GM12878 (cell line): ENCODE results near the gene CAMK4.

Experiments used
- CTCF ChIP-seq, 3 experiments: IDR thresholded peaks in 2 of 3; conservative IDR thresholded peaks in 1 of 3; 2 replicates each; pipeline ENCODE4 v1.5.1; 2011; ENCODE audit warnings: low read depth in 3 of 3, low read length in 3 of 3, mild to moderate bottlenecking in 3 of 3, control low read depth in 2 of 3, moderate library complexity in 2 of 3, inconsistent platforms in 1 of 3, mixed read lengths in 1 of 3; ENCODE audit not compliant: control insufficient read depth in 2 of 3, insufficient read depth in 1 of 3; ENCODE audit errors: extremely low read depth in 1 of 3
- EP300 ChIP-seq, 2 experiments: fragments of 150-350 bp in 1 of 2; IDR thresholded peaks; 2 replicates each; pipeline ENCODE4 v1.6.1; 2011 to 2012; ENCODE audit warnings: low read depth in 2 of 2, low read length in 2 of 2, borderline replicate concordance in 1 of 2, improper control_type of control experiment in 1 of 2, inconsistent platforms in 1 of 2; ENCODE audit not compliant: control insufficient read depth in 1 of 2
- LARP7 ChIP-seq: fragments of 450-650 bp; IDR thresholded peaks from 2 replicates; pipeline ENCODE4 v1.6.1; 2017; ENCODE audit warnings: mild to moderate bottlenecking
- NFYA ChIP-seq: IDR thresholded peaks from 2 replicates; pipeline ENCODE4 v1.6.1; 2011; ENCODE audit warnings: low read depth, mild to moderate bottlenecking, low read length, improper control_type of control experiment, borderline replicate concordance
- POLR2AphosphoS5 ChIP-seq: IDR thresholded peaks from 2 replicates; pipeline ENCODE4 v1.6.1; 2011; ENCODE audit warnings: mild to moderate bottlenecking, low read length, inconsistent platforms
- SREBF2 ChIP-seq: IDR thresholded peaks from 2 replicates; pipeline ENCODE4 v1.6.1; 2012; ENCODE audit warnings: mild to moderate bottlenecking, low read length

GRCh38 chr5:111472096-111472495, 247.9 kb downstream of the CAMK4 start:
- TF ChIP-seq POLR2AphosphoS5: no peak
- TF ChIP-seq SREBF2: no peak
- no peak for TF ChIP-seq CTCF (IDR thresholded peaks at IDR 0.05 in 2 of 3, conservative IDR thresholded peaks at IDR 0.05 in 1 of 3; ENCODE audit: control insufficient read depth in 2 of 3, extremely low read depth in 1 of 3, insufficient read depth in 1 of 3, low read depth in 3 of 3, low read length in 3 of 3)
- TF ChIP-seq EP300 (IDR thresholded peaks at IDR 0.05; ENCODE audit: borderline replicate concordance in 1 of 2, control insufficient read depth in 1 of 2, low read depth in 2 of 2, low read length in 2 of 2): no peak
- TF ChIP-seq LARP7: no peak
- no peak for TF ChIP-seq NFYA
